Fibroblast of upper back skin (primary cell): Measurements from ENCODE around the gene NALCN.

Source experiments
- DNase-seq: peaks from one replicate; pipeline ENCODE4 v3.0.0-alpha.2; 2013

Gene NALCN

GRCh38 chr13:101013245-101013644 is 403.1 kb downstream of the NALCN start:
- DNase-seq, result no peak

GRCh38 chr13:101010100-101010499 is 406.2 kb downstream of the NALCN start:
- no peak for DNase-seq

GRCh38 chr13:101007245-101007644 is 409.1 kb downstream of the NALCN start:
- DNase-seq, result no peak
